DOHH2 (cell line): ENCODE results near the gene TTF1.

Experiments used
- EZH2phosphoT487 ChIP-seq: fragments of 200-600 bp; sonication (generic); IDR thresholded peaks from 2 replicates; pipeline ENCODE4 v1.6.1; 2017; ENCODE audit warnings: borderline replicate concordance, mild to moderate bottlenecking, antibody characterized with exemption, low read length, moderate library complexity, mixed read lengths
- TF ChIP-seq, protein P1 (sequence below): fragments of 200-600 bp; sonication (generic); IDR thresholded peaks from one replicate; pipeline ENCODE4 v1.5.1; 2014; ENCODE audit warnings: antibody characterized with exemption, mild to moderate bottlenecking, low read depth, low read length; ENCODE audit not compliant: poor library complexity, severe bottlenecking

DNA sequence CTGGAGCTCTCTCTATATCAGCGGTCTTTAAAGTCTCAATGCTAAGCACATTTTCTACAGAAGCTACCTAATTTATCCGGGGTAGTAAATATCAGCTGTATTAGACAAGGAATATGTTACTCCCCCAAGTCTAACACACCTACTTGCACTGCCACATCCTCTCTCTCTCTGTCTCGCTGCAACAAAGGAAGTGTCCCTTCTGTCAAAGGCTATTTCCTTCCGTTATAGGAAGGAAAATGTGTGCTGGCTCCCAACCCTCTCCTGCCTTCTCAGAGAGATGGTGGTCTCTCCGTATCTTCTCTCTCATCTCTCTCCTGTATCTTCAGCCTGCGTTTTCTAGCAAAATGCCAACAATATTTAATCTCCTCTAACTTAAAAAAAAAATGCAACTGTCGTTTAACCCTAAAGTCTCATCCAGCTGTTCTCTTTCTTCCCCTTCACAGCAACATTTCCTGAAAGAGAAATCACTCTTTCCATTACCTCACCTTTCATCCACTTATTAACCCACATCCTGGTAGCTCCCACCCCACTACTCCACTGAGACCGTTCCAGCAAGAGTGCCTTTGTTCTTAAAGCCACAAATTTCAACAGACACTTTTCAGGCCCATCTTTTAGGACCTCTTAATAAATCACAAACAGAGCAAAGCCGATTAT is 2.3 kb downstream of the TTF1 start:
- TF ChIP-seq, protein P1, sequence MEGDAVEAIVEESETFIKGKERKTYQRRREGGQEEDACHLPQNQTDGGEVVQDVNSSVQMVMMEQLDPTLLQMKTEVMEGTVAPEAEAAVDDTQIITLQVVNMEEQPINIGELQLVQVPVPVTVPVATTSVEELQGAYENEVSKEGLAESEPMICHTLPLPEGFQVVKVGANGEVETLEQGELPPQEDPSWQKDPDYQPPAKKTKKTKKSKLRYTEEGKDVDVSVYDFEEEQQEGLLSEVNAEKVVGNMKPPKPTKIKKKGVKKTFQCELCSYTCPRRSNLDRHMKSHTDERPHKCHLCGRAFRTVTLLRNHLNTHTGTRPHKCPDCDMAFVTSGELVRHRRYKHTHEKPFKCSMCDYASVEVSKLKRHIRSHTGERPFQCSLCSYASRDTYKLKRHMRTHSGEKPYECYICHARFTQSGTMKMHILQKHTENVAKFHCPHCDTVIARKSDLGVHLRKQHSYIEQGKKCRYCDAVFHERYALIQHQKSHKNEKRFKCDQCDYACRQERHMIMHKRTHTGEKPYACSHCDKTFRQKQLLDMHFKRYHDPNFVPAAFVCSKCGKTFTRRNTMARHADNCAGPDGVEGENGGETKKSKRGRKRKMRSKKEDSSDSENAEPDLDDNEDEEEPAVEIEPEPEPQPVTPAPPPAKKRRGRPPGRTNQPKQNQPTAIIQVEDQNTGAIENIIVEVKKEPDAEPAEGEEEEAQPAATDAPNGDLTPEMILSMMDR = no peak
- no peak for TF ChIP-seq EZH2phosphoT487
